ENCODE results near the gene IGFL2.
"Not testable (repeated sequence)": the region's sequence is repeated elsewhere in the genome, so short reads cannot be mapped to it uniquely, and the experiment has no call there.

Gene IGFL2

GRCh38 chr19:46144756-46145155 lies 3.3 kb upstream of the IGFL2 start:
- no peak for DNase-seq

GRCh38 chr19:46147166-46147740 lies 785 bp upstream of the IGFL2 start:
- DNase-seq: no peak

- DNase-seq: no peak
Measured at GRCh38 chr19:46150606-46151005, 2.6 kb downstream of the IGFL2 start.

GRCh38 chr19:46155237-46155636 lies 7.2 kb downstream of the IGFL2 start:
- DNase-seq: no peak

- no peak for DNase-seq
Measured at GRCh38 chr19:46159418-46160232, 11.6 kb downstream of the IGFL2 start.

- no peak for DNase-seq
Measured at GRCh38 chr19:46160233-46160775, 12.3 kb downstream of the IGFL2 start.

GRCh38 chr19:46161642-46162257 lies 13.7 kb downstream of the IGFL2 start:
- not testable (repeated sequence) for DNase-seq

GRCh38 chr19:46162731-46163130 lies 14.7 kb downstream of the IGFL2 start:
- no peak for DNase-seq

GRCh38 chr19:46173886-46174480 lies 25.9 kb downstream of the IGFL2 start:
- no peak for DNase-seq

GRCh38 chr19:46176116-46176860 lies 28.2 kb downstream of the IGFL2 start:
- no peak for DNase-seq

- DNase-seq: no peak
Measured at GRCh38 chr19:46179076-46179759, 31.2 kb downstream of the IGFL2 start.

- DNase-seq: no peak
Measured at GRCh38 chr19:46180701-46181387, 32.8 kb downstream of the IGFL2 start.

GRCh38 chr19:46181388-46181779 lies 33.3 kb downstream of the IGFL2 start:
- DNase-seq: peak; percentile 18

GRCh38 chr19:46182476-46182875 lies 34.4 kb downstream of the IGFL2 start:
- no peak for DNase-seq

GRCh38 chr19:46184775-46185710 lies 37.0 kb downstream of the IGFL2 start:
- not testable (repeated sequence) for DNase-seq

GRCh38 chr19:46186101-46186716 lies 38.2 kb downstream of the IGFL2 start:
- DNase-seq: no peak

- DNase-seq: no peak
Measured at GRCh38 chr19:46186717-46187101, 38.7 kb downstream of the IGFL2 start.

GRCh38 chr19:46189971-46190888 lies 42.2 kb downstream of the IGFL2 start:
- no peak for DNase-seq

GRCh38 chr19:46191356-46191755 lies 43.3 kb downstream of the IGFL2 start:
- no peak for DNase-seq

All from activated CD4-positive, alpha-beta T cell treated with anti-CD3 and anti-CD28 coated beads, Interleukin-10, Interleukin-2, amounts not matched to agents 100 ng/mL and 50 ng/mL, durations not matched to agents 16 hours and 8 hours (primary cell).